HG03378 (cell line): ENCODE measurements around the gene DUOX2.
"Not testable (repeated sequence)": the region's sequence is repeated elsewhere in the genome, so short reads cannot be mapped to it uniquely, and the experiment has no call there.

Source experiments
- ATAC-seq: cut with Tn5 transposase; IDR thresholded peaks from one replicate; pipeline ENCODE4 v1.9.1; 2021; ENCODE audit warnings: mild to moderate bottlenecking, moderate library complexity; ENCODE audit not compliant: unreplicated experiment

The DUOX2 gene

GRCh38 chr15:45102226-45102625 is 11.7 kb downstream of the DUOX2 start:
- ATAC-seq = no peak

GRCh38 chr15:45101749-45102148 is 12.2 kb downstream of the DUOX2 start:
- no peak for ATAC-seq

- no peak for ATAC-seq
Observed at GRCh38 chr15:45100884-45101625, 12.9 kb downstream of the DUOX2 start.

GRCh38 chr15:45099549-45100165 is 14.3 kb downstream of the DUOX2 start:
- ATAC-seq = no peak

DNA sequence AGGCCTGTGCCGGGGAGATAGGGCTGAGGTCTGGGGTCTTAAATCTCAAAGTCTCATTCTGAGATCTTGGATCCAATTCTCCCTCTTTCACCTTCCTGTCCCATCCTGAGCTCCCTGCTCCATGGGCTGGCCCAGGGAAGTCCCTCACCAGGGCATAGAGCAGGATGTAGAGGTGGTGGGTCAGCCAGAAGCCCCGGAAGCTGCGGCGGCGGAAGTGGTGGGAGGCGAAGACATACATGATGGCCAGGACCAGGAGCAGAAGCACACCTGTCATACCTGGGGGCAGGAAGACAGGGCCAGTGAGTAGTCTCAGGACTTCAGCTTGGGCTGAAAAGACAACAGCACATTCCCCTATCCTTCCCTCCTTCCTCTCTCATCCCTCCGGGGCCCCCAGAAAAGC is 16.5 kb downstream of the DUOX2 start:
- no peak for ATAC-seq

DNA sequence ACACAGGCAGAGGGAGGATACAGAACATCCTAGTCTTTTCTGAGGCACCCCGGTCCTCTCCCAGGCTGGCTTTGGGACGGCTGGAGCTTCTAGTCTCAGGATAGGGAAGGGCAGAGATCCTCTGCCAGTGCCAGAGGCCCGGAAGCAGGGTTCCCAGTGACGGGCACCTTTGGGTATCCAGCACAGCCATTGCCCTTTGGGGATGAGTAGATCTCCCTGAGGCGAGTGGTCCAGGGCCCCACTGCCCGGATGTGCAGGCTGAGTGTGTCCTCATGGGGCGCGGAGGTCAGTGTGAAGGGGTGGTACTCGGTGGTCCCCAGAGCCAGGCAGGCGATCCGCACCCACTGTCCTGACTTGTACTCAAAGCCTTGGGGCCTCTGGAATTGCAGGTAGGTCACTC is 18.3 kb downstream of the DUOX2 start:
- ATAC-seq = no peak

DNA sequence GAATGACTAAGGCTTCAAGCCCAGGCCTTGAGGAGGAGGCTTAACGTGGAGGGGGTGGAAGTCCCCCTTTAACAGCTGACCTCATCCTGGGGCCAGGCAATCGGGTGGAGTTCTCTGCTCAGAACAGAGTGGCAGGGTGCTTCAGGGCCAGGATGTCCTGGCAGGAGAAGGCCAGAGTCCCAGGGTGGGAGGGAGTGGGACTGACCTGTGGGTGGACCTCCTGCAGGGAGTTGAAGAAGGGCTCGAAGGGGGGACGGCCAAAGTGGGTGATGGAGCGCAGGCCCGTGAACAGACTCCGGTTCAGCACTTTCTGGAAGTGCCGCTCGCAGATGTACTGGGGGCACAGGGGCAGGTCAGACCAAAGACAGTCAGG is 19.6 kb downstream of the DUOX2 start:
- ATAC-seq = no peak

GRCh38 chr15:45093622-45094357 is 20.2 kb downstream of the DUOX2 start:
- no peak for ATAC-seq

- ATAC-seq = no peak
Observed at GRCh38 chr15:45093013-45093412, 21.0 kb downstream of the DUOX2 start.

DNA sequence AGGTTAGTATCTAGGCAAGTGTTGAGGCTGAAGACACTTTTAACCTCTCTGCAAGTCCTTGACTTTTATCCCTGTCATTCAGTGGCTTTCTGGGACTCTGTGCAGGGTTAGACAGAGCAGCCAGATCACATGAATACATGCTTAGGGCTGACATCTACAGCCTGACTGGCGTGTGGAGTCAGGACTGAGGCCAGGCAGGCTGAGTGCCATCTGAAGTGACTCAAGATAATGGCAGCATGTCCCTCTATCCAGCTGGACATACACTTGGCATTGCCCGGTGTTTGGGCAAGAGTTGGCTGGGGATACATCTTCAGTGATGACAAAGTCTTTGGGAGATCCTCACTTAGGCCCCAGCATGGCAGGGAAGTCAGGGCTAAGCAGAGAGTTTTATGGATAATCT is 22.4 kb downstream of the DUOX2 start:
- ATAC-seq = no peak

GRCh38 chr15:45091161-45091560 is 22.8 kb downstream of the DUOX2 start:
- no peak for ATAC-seq

DNA sequence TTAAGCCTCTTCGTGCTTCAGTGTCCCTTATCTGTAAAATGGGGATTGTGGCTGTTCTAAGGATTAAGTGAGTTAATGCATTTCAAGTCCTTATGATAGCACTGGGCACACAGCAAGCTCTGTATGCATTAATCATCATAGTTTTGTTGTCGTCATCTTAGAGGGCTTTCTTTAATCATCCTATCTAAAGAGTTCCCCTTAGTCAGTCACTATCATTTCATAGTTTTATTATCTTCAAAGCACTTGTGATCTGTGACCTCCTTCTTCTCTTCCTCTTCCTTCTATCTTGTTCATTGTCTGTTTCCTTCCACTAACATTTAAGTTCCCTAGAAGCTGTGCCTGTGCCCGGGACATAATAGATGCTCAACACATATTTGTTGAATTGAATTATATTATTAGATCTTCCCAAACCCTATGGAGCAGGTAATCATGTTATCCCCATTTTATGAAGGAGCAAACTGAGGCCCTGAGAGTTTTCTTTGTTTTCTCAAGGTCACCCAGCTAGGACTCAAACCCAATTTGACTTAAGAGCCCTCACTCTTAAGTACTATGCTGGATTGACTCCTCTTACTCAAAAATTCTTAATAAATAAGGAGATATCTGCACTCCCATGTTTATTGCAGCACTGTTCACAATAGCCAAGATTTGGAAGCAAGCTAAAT is 24.1 kb downstream of the DUOX2 start:
- ATAC-seq = no peak

- no peak for ATAC-seq
Observed at GRCh38 chr15:45088801-45089711, 24.9 kb downstream of the DUOX2 start.

DNA sequence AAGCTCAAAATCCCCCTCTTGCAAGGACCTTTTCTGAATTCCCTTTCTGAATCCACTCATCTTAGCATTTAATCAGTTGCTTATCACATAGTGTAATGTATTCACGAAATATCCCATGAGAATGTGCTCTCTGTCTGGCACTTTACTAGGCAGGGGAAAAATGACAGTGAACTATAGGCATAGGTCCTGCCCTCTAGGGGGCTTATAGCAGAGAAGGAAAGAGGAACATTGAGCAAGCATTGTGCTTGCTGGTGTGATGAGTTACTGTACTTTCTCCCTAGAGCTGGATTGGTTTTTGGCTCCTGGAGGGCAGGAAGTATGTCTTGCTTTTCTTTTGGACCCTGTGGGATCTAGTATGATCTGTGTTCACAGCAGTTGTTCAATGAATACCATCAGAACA is 26.5 kb downstream of the DUOX2 start:
- ATAC-seq = no peak

- no peak for ATAC-seq
Observed at GRCh38 chr15:45084163-45084562, 29.8 kb downstream of the DUOX2 start.

DNA sequence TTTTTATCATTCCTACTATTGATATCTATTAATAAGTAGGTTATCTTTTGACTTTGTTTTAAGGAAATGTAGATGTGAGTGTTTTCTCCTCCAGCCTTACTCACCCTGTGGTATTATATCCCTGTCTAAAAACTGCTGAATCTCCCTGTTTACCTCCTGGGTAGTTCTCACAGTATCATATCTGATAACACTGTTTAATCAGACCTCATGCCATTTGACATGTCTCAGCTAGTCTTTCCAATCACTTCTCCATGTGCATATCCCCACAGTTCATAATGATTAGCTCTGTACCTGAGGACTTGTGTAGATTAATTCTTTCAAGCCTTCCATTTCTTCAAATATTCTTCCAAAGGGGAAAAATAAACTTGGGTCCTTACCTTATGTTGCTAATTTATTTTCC is 30.7 kb downstream of the DUOX2 start:
- no peak for ATAC-seq

DNA sequence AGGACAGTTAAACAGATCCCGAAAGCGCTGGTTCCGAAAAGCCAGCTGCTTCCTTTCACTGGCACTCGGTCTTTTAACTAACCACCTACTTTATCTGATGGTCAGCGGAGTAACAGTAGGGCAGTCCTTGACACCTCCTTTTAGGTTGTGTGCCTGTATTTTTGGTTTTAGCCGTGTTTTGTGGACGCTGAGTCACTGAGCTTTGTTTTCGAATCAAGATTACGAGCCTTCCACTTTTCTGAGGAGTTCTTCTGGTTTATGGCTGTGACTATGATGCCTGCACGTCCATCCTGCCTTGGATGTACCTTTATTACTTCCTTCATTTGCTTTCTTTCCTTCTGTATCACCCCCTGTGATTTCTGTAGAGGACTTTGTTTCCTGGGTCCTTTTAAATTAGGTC is 31.6 kb downstream of the DUOX2 start:
- ATAC-seq = not testable (repeated sequence)

GRCh38 chr15:45080593-45080992 is 33.4 kb downstream of the DUOX2 start:
- ATAC-seq = not testable (repeated sequence)

- not testable (repeated sequence) for ATAC-seq
Observed at GRCh38 chr15:45079628-45080246, 34.2 kb downstream of the DUOX2 start.

GRCh38 chr15:45079201-45079600 is 34.8 kb downstream of the DUOX2 start:
- not testable (repeated sequence) for ATAC-seq
